Kasumi-1 (cell line): ENCODE measurements around the gene EIF1AD.
"Not testable (repeated sequence)": the region's sequence is repeated elsewhere in the genome, so short reads cannot be mapped to it uniquely, and the experiment has no call there.

Source experiments
- DNase-seq, 2 experiments: peaks; one replicate each; lab custom pipeline; 2025; lab: John Stamatoyannopoulos, UW

EIF1AD gene

GRCh38 chr11:65968600-65969482, 33.1 kb downstream of the EIF1AD start:
- no peak for DNase-seq

- DNase-seq: no peak
These were observed 34.5 kb downstream of the EIF1AD start for GRCh38 chr11:65967329-65967934.

GRCh38 chr11:65965986-65966762, 35.8 kb downstream of the EIF1AD start:
- no peak for DNase-seq

- no peak for DNase-seq
These were observed 37.1 kb downstream of the EIF1AD start for GRCh38 chr11:65964906-65965305.

GRCh38 chr11:65962141-65962564, 39.8 kb downstream of the EIF1AD start:
- no peak for DNase-seq

- DNase-seq: peak; percentile 98
These were observed 40.5 kb downstream of the EIF1AD start, which contains the start of gene SART1 for GRCh38 chr11:65961267-65962140. TSS of gene SART1 (plus strand) at chr11:65961734. CDS start at chr11:65961781, 47 bp downstream.

GRCh38 chr11:65960824-65961266, 41.1 kb downstream of the EIF1AD start:
- DNase-seq: no peak

GRCh38 chr11:65958774-65959420, 43.1 kb downstream of the EIF1AD start:
- no peak for DNase-seq

- no peak for DNase-seq
These were observed 43.7 kb downstream of the EIF1AD start for GRCh38 chr11:65958291-65958690.

- no peak for DNase-seq
These were observed 47.2 kb downstream of the EIF1AD start for GRCh38 chr11:65954771-65955170.

GRCh38 chr11:65953471-65953870, 48.5 kb downstream of the EIF1AD start:
- DNase-seq: no peak

GRCh38 chr11:65952052-65952521, 49.9 kb downstream of the EIF1AD start:
- DNase-seq: no peak

GRCh38 chr11:65951641-65952040, 50.3 kb downstream of the EIF1AD start:
- not testable (repeated sequence) for DNase-seq

- DNase-seq: not testable (repeated sequence)
These were observed 51.2 kb downstream of the EIF1AD start for GRCh38 chr11:65950711-65951110.

GRCh38 chr11:65947603-65948125, 54.3 kb downstream of the EIF1AD start:
- DNase-seq: no peak

- DNase-seq: no peak
These were observed 54.8 kb downstream of the EIF1AD start for GRCh38 chr11:65947133-65947532.

- DNase-seq: no peak
These were observed 55.3 kb downstream of the EIF1AD start for GRCh38 chr11:65946655-65947054.
